CD4-positive, alpha-beta T cell treated with Interleukin-4 for 4 hours (primary cell): Measurements from ENCODE around the gene DDX1.

ENCODE experiments used
- DNase-seq: peaks from one replicate; pipeline ENCODE4 v3.0.0-alpha.2; 2020

DDX1 gene

DNA sequence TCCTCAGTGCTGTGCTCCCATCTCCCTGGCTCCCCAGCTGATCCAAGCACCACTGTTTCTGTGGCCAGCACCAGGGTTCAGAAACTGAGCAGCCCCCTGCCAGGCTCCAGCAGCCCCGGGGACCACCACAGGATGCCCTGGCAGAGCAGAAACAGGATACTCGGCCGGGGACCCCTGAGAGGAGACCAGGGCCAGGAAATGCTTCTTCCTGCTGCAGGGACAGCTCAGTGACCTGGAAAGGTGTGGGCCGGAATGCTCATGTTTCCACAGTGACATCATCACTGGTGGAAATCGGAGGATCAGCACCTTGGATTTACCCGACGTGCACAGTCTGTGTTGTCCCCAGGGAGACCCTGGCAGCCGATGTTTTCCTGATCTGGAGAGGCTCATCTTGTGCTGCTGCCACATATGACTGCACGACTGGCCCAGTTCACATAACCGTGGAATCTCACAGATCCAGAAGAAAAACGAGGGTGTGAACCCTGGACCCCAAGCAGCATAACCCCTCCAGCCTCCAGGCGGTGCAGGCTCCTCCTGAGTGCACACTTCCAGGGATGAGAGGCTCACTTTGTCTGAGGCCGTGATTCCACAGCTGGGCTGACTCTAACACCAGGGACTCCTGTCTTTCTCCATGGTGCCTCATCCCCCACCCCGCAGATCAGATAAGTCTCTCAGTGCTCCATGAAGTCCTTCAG, 58.0 kb downstream of the DDX1 start:
- no peak for DNase-seq

DNA sequence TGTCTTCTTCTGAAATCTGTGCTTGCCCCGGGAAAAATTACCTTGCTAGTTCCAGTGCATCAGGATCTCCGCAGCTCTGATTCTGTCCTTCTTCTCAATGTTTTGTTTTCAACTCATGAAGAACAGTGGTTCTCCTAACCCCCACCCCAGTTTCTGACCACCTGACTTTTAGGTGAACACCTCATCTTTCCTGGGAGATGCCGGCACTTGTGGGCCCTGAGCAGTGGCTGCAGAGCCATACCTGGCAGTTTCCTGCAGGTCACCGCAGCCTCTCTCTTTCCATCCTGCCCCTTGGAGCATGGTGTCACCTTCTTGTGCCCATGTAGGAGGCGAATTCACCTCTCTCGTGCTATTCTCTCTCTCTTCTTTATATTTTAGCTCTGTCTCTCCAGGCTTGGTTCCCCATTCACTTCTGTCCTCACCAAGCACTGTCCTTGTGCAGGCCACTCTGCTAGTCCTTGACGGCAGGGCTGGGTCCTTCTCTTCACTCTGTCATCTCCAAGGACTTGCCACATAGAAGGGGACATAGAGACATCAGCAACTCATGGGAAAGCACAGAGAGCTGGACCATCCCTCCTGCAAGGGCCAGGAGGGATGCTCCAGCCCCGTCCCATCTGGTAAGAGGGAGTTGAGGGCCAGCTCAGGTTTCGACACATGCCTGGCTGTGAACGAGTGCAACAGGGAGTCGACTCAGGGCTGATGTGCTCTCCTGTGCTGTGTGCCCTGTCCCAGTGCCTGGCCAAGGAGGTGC, 59.1 kb downstream of the DDX1 start:
- no peak for DNase-seq

- DNase-seq: no peak
Measured at GRCh38 chr2:15651367-15651727, 59.7 kb downstream of the DDX1 start.

GRCh38 chr2:15652252-15652651, 60.6 kb downstream of the DDX1 start:
- DNase-seq: no peak

GRCh38 chr2:15652801-15653200, 61.1 kb downstream of the DDX1 start:
- DNase-seq: no peak

DNA sequence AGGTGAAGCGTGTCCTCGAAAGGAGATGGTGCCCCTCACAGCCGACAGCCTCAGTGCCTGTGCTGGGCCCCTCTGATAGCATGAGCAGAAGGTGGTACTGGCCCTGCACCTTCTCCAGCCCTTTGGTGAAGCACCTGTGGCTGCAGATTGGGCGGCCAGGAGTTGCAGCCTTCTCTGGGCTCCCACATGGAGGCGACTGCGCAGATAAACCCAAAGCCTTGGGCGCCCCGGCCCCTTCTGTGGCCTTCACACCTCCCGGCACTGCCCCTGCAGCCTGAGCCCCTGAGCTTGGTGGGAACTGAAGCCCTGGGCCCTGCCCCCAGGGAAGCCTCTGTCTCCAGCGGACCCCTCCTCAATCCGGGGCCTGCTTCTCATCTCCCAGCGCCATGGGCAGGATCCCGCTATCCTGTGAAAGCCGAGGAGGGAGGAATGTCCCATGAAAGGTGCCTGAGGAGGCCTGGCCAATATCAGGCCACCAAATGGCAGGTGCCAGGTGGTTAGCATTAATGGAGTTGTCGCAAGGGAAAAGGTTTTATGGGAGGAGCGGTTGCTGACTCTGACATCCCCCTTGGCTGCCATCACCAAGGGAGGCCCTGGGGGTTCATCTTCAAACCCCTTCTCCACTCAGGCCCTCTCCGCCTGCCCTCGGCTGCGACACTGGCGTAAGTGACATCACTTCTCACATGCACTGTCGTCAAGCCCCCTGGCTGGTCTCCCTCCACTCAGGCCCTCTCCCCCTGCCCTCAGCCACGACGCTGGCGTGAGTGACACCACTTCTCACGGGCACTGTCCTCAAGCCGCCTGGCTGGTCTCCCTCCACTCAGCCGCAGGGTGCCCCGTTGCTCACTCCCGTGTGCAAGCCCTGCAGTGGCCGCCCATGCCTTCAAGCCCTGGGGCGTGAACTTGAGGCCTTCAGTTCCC, 62.4 kb downstream of the DDX1 start:
- no peak for DNase-seq

DNA sequence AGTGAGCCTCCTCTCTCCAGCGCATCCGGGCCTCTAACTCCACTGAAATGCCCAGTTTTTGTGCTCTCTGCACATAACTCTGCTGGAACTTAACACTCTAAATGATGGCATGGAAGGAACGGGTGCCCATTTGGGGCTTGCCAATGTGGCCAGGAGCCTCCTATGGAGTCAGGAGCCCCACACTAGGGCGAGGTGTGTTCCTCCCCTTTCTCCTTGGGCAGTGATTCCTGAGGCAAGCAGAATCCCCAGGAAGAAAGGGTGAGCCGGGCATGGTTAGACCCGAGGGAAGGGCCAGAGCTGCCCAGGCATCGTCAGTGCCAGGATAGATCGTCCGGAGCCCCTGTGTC, 63.0 kb downstream of the DDX1 start:
- DNase-seq: no peak

DNA sequence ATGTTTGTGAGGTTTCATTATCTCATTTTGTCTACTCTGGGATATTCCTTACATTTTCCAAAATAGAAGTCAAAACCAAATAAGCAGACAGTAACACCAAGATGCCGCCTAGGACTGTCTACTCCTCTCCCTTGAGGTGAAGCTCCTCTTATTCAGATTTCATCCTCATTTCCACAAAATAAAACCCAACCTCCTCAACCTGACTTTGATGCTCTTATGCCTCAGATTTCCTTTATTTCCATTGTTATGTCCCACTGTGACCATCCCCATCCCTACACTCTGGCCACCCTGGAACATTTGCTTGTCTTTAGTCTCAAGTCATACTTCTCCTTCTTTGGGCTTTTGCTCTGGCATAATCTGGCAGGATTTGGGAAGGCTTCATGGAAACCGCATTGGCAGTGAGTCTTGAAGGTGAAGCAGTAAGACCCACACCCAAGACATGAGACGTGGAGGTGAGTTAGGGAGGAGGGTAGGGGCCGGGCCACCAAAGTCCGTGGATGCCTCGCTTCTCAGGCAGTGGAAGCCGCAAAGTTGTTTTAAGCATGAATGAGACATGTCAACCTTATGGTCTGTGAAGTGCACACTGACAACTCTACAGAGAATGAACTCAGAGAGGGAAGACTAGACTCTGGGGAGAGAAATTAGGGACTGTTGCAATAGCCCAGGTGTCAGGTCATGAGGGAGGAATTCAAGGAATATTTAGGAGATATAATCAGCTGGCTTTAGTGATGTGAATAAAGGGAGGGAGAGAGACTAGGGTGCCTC, 63.6 kb downstream of the DDX1 start:
- DNase-seq: no peak

DNA sequence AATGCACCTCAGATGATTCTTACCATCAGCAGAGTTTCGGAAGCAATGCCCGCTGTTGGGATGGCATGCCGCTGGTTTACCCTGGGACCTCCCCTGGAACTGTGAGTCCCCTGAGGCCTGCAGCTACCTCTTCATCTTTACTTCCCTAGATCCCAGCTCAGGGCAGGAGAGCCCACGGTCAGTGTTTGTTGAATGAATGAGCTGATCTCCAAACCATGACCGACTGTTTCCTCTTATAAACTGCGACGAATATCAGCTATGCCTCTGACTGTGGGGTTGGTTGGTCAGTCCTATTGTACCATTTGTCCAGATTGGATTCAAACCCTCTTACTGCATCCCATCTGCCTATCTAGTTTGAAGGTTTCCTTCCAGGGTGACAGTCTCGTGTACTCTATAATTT, 64.4 kb downstream of the DDX1 start:
- DNase-seq: no peak

DNA sequence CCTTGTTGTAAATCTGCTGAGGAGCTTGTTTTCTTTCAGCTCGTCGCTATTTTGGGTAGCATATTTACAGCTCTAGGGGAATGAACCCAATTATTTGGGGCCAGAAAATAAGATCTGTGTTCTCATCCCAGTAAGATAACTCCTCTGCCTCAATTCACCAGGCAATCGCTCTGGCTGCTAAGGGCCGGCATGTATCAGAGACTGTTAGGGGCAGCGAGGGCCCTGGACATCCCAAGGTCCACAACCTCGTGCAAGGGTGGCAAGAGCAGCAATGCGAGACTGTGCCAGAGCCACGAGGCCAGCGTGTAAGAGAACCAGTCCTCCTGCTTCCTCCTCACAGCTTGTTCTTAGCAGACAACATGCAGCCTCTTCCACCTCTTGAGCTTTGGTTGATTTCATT, 66.1 kb downstream of the DDX1 start:
- DNase-seq: no peak

DNA sequence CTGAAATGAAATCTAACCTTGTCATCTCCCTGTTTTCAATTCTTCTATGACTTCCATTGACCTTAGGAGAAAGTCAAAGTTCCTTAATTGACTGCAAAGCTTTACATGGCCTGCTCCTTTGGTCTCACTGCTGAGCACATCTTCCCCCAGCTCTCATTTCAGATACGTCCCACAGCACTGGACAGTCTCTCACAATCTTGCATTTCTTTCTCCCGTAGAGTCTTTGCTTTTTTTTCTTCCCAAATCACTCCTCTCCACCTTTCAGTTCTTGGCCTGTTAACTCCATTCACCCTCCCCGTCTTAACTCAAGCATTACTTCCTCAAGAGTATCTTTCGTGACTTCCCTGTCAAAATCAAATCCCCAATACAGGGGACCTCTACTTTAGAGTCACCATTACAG, 67.2 kb downstream of the DDX1 start:
- no peak for DNase-seq

DNA sequence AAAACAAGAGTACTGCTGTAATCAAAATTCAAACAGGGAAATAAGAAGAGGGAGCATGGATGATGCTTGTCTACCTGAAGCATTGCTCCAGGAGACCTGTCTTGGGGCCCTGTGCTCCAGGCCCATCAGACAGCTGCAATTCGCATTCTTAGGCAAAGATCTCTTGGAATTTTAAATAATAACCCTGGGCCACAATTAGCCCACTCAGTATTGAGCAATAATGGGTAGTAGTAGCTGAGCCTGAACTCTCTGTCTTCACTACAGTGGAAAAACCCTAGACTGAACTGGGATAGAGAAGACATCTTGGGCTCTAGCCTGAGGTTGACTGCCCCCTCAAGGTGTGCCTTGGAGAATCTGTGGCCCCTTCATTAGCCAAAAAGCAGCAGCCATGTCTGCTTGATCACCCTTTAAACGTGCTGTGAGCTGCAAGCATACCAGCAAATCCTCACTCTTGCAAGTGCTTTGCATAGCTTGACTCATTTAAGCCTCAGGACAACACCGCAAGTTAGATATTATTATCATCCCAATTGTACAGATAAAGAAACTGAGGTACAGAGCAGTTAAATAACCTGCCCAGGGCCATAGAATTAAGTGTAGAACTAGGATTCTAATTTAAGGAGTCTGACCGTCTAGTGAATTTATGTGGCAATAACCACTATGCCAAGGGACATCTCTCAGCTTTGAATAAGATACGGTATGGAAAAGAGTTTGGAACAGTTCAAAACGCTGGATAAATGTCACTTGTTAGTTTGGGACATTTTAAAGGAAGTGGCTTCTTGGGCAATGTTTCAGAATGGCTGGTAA, 69.0 kb downstream of the DDX1 start:
- no peak for DNase-seq

GRCh38 chr2:15661295-15661569, 69.6 kb downstream of the DDX1 start:
- no peak for DNase-seq

- no peak for DNase-seq
Measured at GRCh38 chr2:15662026-15662425, 70.4 kb downstream of the DDX1 start.

DNA sequence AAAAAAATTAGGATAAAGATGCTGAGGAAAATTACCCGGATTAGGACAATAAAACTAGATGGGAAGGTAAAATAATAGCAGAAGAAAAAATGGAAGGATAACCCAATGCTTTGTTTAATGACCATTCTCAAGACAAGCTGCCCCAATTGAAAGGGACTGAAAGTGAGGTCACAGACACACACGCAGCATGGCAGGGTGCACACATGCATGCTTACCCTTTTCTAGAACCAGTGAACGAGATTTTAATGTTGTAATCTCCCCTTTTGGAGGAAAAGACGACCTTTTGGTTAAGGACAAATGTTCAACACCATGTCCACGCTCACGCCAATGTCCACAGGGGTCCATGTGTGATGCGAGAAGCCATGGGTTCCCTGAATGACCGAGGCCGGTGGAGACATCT, 70.9 kb downstream of the DDX1 start:
- no peak for DNase-seq

- DNase-seq: no peak
Measured at GRCh38 chr2:15663802-15664201, 72.1 kb downstream of the DDX1 start.

- DNase-seq: no peak
Measured at GRCh38 chr2:15664273-15665066, 72.8 kb downstream of the DDX1 start.

- no peak for DNase-seq
Measured at GRCh38 chr2:15665067-15665942, 73.6 kb downstream of the DDX1 start.

DNA sequence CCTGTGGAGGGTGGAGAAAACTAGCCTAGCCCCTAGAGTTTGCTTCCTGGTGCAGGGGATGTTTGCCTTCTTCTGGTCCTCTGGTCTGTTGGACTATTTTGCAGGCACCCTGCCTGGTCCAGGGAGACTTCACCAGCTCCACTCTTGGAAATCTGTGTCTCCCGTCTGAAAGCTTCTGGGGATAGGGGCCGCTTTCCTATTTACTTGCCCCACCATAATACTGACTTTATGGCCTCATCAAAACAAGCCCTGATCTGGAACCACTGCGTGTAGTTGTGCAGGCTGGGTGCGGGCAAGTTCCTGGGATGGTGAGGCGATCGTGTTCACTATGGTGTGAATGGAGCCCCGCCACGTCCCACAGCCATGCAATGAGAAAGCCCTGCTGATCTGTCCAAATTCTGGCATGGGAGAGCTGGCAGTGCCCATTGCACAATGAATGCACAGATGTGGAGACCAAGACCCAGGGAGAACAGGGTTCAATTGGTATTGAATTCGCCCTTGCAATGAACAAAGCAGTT, 74.3 kb downstream of the DDX1 start:
- no peak for DNase-seq
